ENCODE results near the gene CRY2. TPM values are rescaled to one million over a fixed set of nuclear protein-coding genes. Genes with fewer than 3 reads are reported as not detected.

CRY2 gene
- 1 to 10 TPM; 8.3 to 10.0 TPM for total RNA-seq

DNA sequence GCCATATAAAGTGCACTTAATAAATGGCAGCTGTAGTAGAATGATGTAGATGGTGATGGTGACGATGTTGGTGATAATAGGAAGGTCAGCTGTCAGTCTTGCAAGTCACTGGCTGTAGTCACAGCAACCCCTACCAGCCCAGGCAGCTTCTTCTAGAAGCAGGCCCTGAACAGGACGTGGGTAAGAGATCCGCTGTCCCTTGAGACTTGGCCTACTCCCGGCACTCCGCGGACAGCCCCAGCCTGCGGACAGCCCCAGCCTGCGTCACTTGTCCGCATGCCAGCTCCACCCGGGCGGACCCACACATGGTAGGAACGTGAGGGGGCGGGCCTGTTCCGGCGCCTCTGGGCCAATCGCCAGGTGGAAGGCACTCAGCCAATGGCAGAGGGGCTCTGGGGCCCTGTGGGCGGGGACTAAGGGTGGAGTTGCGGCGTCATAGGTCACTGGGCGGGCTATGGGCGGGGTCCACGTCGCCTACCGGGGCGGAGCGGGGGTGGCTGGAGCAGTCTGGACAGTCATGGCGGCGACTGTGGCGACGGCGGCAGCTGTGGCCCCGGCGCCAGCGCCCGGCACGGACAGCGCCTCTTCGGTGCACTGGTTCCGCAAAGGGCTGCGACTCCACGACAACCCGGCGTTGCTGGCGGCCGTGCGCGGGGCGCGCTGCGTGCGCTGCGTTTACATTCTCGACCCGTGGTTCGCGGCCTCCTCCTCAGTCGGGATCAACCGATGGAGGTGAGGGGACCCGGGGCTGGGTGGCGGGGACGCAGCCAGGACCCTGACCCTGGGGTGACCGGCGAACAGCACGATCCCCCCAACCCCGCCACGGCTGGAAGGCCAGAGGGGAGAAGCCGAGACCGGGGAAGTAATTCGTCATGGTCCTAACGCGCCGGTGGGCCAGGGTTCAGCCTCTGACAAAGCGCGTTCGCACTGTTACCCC is at the start of gene CRY2:
Gene CRY2 (plus strand): TSS at position 502 of the 937 bp plus-strand sequence. CDS start 16 bp downstream, at position 518.

DNA sequence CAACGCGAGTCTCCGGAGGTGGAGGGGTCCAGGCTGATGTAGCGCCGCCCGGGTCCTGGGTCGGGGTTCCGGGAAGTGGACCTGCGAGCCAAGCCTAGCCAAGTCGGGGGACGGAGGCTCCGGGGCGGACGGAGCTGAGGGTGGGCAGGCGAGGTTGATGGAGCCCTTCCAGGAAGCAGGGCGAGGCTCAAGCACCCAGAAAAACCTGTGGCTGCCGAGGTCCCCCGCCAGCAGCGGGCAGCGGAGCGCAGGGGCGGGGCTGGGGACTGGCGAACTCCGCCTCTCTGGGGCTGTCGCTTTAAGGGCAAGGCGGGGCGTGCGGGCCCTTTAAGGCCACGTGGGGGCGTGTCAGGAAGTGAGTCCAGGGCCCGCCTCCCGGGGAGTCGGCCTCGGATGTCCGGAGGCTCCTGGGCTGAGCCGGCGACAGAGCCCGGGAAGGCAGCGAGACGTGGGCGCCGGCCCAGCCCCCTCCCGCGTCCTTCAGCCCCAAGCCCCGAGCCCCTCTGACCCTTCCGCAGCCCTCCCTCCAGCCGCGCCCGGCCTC is 42.4 kb upstream of the CRY2 start, which contains the start of gene SLC35C1:
Gene SLC35C1 (plus strand): TSS at position 389 of the 544 bp plus-strand sequence. CDS start 653 bp downstream, outside the sequence.

DNA sequence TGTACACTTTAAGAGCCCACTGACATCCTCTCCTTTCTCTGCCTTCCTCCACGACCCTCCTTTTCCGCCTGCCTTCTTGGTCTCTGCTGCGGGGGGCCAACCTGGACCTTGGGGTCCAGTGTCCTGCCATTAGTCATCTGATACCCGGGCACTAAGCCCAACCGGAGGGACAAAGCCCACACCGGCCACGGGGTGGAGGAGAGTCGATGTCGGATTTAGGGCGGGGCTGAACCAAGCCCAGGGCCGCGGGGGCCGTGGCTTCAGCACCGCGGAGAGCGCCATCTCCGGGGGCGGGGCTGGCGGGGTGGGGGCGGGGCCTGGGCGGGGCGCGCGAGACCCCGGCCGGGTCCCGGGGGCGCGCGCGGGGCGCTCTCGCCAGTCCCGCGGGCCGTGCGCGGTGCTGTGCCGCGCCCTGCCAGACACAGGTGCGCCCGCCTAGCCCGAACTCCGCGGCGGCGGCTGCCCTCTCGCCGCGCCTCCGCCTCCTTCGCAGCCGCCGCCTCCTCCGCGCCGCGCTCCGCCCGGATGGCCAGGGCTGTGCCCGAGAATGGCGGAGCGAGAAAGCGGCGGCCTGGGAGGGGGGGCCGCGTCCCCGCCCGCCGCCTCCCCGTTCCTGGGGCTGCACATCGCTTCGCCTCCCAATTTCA is 38.1 kb downstream of the CRY2 start, which contains the start of gene MAPK8IP1:
Gene MAPK8IP1 (plus strand): TSS at position 378 of the 647 bp plus-strand sequence. CDS start 170 bp downstream, at position 548.

DNA sequence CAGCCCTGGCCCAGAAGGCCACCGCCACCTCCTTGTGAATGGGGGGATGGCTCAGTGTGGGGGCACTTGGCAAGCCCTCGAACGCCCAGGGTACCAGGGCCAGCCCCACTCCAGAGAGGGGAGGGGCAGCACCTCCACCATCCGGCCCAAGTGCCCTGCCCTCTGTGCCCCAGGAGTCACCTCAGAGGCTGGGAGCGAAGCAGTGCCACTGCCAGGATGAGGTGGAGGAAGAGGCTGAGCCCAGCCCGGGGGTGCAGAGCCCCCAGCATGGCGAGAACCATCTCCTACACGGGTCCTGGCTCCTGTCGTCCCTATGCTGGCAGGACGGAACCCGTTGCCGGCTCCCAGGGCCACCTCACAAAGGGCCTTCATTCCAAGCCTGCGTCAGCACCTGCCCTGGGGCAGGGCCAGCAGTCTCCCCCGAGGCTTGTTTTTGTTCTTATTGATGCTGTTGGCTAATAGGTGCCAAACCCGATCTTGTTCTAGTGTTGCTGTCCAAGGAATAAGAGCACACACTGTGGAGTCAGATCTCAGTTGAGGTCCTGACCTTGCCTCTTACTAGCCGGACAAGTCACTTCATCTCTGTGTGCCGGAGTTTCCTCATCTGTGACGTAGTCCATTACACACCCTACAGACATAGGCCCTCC is 59.8 kb downstream of the CRY2 start, which contains the start of gene FREY1:
Gene FREY1 (minus strand): TSS at position 307 of the 647 bp plus-strand sequence. CDS start 26 bp downstream, at position 281.

DNA sequence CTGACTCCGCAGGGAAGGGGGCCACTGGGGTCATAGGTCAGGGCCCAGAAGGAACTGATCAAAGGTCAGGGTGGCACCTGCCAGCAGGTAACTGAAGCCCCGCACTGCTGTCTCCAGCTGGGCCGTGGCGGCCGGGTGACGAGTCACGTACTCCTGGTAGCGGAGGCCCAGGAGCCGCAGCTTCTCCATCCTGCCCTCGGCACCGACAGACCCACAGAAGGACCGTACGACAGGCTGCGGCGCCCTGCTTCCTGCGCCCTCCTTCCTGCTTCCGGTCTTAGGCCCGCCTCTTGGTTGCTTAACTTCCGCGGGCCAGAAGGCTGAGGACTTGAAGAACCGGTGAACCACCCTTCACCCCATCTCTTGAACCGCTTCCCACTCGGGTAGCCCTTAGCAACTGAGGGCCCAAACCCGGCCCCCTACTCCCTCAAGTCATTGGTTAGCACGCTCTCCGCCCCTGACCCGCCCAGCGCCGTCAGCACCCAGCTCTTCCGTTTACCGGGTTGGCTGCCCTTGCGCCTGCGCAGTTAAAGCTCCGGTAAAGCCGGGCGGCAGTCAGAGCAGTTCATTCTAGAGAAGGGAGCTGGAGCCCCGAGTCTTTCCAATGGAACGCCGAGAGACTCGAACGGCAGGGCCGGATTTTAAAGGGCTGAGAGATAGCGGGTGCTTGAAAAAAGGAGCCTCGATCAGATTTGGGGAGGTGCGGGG is 70.5 kb downstream of the CRY2 start, which contains the start of gene PEX16:
Gene PEX16 (minus strand): TSS at position 255 of the 708 bp plus-strand sequence. CDS start 66 bp downstream, at position 189.

DNA sequence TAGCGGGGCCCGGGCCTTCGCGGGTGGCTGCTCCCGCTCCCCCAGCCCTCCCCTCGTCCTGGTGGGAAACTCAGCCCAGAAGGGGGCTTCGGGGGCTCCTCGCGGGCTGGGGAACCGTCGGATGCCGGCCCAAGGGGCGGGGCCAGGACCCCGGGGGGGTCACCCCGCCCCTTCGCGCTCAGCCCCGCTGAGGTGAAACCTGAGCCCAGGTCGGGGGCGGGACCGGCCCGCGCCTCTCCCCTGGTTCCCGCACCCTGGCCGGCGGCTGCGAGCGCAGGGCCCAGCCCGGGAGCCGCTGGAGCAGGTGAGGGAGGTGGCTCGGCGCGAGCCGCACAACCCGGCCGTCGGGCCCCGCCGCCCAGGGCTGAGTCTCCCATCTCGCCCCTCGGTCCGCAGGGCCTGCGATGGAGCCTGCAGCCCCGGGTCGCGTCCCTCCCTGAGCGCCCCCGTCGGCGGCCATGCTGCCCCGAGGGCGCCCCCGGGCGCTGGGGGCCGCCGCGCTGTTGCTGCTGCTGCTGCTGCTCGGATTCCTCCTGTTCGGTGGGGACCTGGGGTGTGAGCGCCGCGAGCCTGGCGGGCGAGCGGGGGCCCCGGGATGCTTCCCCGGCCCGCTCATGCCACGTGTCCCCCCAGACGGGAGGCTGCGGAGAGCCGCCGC is 75.3 kb downstream of the CRY2 start, which contains the start of gene LARGE2:
Gene LARGE2 (plus strand): TSS at position 232 of the 658 bp plus-strand sequence. CDS start 227 bp downstream, at position 459.

Other genes with a start within 250 kb of the CRY2 start
- not detected for gene CHST1, start 181.9 kb upstream of the CRY2 start, total RNA-seq
- gene SLC35C1, start 42.3 kb upstream of the CRY2 start, total RNA-seq, result 1 to 10 TPM; 6.2 to 9.7 TPM
- gene MAPK8IP1, start 38.2 kb downstream of the CRY2 start, total RNA-seq, result 1 to 10 TPM; 1.7 to 5.9 TPM
- gene FREY1, start 59.8 kb downstream of the CRY2 start, total RNA-seq, result under 1 TPM; 0.33 to 0.34 TPM
- 10 to 100 TPM; 26.5 to 34.0 TPM for gene PEX16, start 70.4 kb downstream of the CRY2 start, total RNA-seq
- gene LARGE2, start 75.2 kb downstream of the CRY2 start, total RNA-seq, result not detected